HepG2 (cell line): ENCODE data around the gene SIGLEC1. TPM values are rescaled to one million over a fixed set of nuclear protein-coding genes. Genes with fewer than 3 reads are reported as not detected.

Experiments
- ATM ChIP-seq: fragments of 450-650 bp; IDR thresholded peaks from 2 replicates; pipeline ENCODE4 v1.7.1; 2017; ENCODE audit warnings: mild to moderate bottlenecking, borderline replicate concordance
- FOXK2 ChIP-seq: fragments of 450-650 bp; IDR thresholded peaks from 2 replicates; pipeline ENCODE4 v1.6.1; 2016
- FOXO4 ChIP-seq: sonication (generic); formaldehyde crosslinking; conservative IDR thresholded peaks from 2 replicates; pipeline ENCODE4 v1.8.1; 2023; ENCODE audit warnings: missing genetic modification reagents
- HNRNPUL1 ChIP-seq: fragments of 200-400 bp; formaldehyde crosslinking; IDR thresholded peaks from 2 replicates; pipeline ENCODE4 v1.6.1; 2017; ENCODE audit warnings: low read depth, mild to moderate bottlenecking, low read length, moderate library complexity
- HOXA7 ChIP-seq: sonication (generic); formaldehyde crosslinking; IDR thresholded peaks from 2 replicates; pipeline ENCODE4 v1.8.1; 2022; ENCODE audit warnings: mild to moderate bottlenecking, missing genetic modification reagents, moderate library complexity
- JARID2 ChIP-seq: sonication (generic); formaldehyde crosslinking; IDR thresholded peaks from 2 replicates; pipeline ENCODE4 v1.8.1; 2023; ENCODE audit warnings: missing genetic modification reagents, inconsistent platforms; ENCODE audit not compliant: insufficient replicate concordance
- MXI1 ChIP-seq: IDR thresholded peaks from 3 replicates; pipeline ENCODE4 v1.6.1; 2012; ENCODE audit warnings: low read depth, low read length, inconsistent platforms, borderline replicate concordance
- THAP11 ChIP-seq: IDR thresholded peaks from 2 replicates; pipeline ENCODE4 v1.6.1; 2016; ENCODE audit warnings: missing biosample characterization, missing genetic modification reagents
- ZBTB38 ChIP-seq: sonication (generic); formaldehyde crosslinking; IDR thresholded peaks from 2 replicates; pipeline ENCODE4 v1.5.1; 2020; ENCODE audit warnings: mild to moderate bottlenecking, missing genetic modification reagents
- ZFP90 ChIP-seq: sonication (generic); formaldehyde crosslinking; IDR thresholded peaks from 2 replicates; pipeline ENCODE4 v1.8.0; 2022; ENCODE audit warnings: missing genetic modification reagents, mild to moderate bottlenecking, inconsistent platforms, borderline replicate concordance
- ZNF350 ChIP-seq: sonication (generic); formaldehyde crosslinking; IDR thresholded peaks from 2 replicates; pipeline ENCODE4 v1.4.0; 2020; ENCODE audit warnings: mild to moderate bottlenecking, low read depth, missing genetic modification reagents, borderline replicate concordance
- ZNF572 ChIP-seq: sonication (generic); formaldehyde crosslinking; IDR thresholded peaks from 2 replicates; pipeline ENCODE4 v1.5.1; 2020; ENCODE audit warnings: mild to moderate bottlenecking, missing genetic modification reagents
- ZNF724P ChIP-seq: sonication (generic); formaldehyde crosslinking; IDR thresholded peaks from 2 replicates; pipeline ENCODE4 v1.8.0; 2022; ENCODE audit warnings: missing genetic modification reagents, borderline replicate concordance
- ZNF777 ChIP-seq: sonication (generic); formaldehyde crosslinking; IDR thresholded peaks from 2 replicates; pipeline ENCODE4 v1.4.0; 2020; ENCODE audit warnings: missing genetic modification reagents
- ZNF781 ChIP-seq: sonication (generic); formaldehyde crosslinking; IDR thresholded peaks from 2 replicates; pipeline ENCODE4 v1.5.1; 2020; ENCODE audit warnings: borderline replicate concordance, mild to moderate bottlenecking, missing genetic modification reagents; ENCODE audit errors: not compliant biosample characterization
- polyA plus RNA-seq, 8 experiments: library from polyadenylated mRNA; depleted of rRNA in 3 of 8; stranded (reverse) in 7 of 8; unstranded in 1 of 8; fragments of >200 nt; fragmentation: Illumina TruSeq in 4 of 8; extraction: Trizol in 4 of 8; gene quantifications; 2 replicates each; pipeline versions ENCODE4 v1.2.1 to v1.2.3, GENCODE V29; 2011 to 2016; ENCODE audit warnings: low read depth in 4 of 8, missing spikeins in 1 of 8, mixed read lengths in 1 of 8; ENCODE audit not compliant: insufficient read depth in 1 of 8
- total RNA-seq, 5 experiments: library from RNA; depleted of rRNA; stranded (reverse); fragments of >200 nt; fragmentation: Illumina TruSeq; extraction: Trizol; gene quantifications; 2 replicates each; pipeline ENCODE4 v1.2.3, GENCODE V29; 2016; ENCODE audit warnings: low read depth in 1 of 5
- TF ChIP-seq, protein P1 (sequence below): IDR thresholded peaks from 2 replicates; pipeline ENCODE4 v1.6.1; 2016; ENCODE audit warnings: missing compliant biosample characterization, missing genetic modification reagents, borderline replicate concordance
- TF ChIP-seq, protein P2 (sequence below): IDR thresholded peaks from 2 replicates; pipeline ENCODE4 v1.6.1; 2012; ENCODE audit warnings: low read depth, low read length, improper control_type of control experiment
- TF ChIP-seq, protein P3 (sequence below): sonication (generic); formaldehyde crosslinking; IDR thresholded peaks from 2 replicates; pipeline ENCODE4 v1.9.0; 2021; ENCODE audit warnings: mild to moderate bottlenecking, missing genetic modification reagents

SIGLEC1 gene
- total and polyA plus RNA-seq, 2 of the 13 experiments (the other 11 are each of a cell fraction or from before 2014, with no cell fraction given), result 0.01 TPM; not detected in 1

DNA sequence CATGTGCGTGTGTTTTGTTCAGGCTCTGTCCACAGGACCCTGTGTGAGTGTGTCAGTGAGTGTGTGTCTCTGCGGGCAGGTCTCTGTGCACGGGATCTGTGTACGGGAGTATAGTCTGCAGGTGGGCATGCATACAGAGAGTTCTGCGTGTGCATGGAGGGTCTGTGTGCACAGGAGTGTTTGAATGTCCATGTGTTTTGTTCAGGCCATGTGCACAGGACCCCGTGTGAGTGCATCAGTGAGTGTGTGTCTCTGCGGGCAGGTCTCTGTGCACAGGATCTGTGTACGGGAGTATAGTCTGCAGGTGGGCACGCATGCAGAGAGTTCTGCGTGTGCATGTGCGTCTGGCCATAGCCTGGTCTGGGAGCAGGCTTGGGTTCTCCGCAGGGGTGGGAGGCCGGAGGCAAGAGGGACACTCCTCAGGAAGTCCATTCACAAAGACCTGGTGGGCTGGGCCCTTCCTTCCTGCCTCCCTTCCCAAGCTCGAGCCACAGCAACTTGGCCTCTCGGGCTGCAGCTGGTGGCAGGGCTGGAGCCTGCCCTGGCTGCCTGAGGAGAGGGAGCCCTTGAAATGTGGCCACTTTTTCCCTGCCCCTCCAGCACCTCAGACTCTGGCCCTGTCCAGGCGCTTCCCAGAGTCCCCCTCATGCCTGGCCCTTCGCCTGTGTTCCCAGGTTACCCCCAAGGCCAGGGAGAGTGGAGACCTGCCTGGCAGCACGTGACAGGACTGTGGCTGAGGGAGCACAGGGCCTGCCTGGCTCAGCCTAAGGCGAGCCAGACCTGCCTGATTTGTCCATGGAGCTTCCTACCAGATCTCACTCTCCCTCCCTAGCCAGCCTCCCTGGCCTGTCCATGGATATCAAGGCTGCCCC is 26.9 kb upstream of the SIGLEC1 start (continued):
- no peak for TF ChIP-seq FOXK2
- 0 out of 2 replicates have a peak, but pooled peaks have one; percentile 6 for TF ChIP-seq ZNF777 (CRISPR knock-in tag)
- no peak for TF ChIP-seq HNRNPUL1
- no peak for TF ChIP-seq THAP11 (CRISPR knock-in tag)
- TF ChIP-seq ATM, result no peak
- TF ChIP-seq, protein P1, sequence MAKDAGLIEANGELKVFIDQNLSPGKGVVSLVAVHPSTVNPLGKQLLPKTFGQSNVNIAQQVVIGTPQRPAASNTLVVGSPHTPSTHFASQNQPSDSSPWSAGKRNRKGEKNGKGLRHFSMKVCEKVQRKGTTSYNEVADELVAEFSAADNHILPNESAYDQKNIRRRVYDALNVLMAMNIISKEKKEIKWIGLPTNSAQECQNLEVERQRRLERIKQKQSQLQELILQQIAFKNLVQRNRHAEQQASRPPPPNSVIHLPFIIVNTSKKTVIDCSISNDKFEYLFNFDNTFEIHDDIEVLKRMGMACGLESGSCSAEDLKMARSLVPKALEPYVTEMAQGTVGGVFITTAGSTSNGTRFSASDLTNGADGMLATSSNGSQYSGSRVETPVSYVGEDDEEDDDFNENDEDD (CRISPR knock-in tag), result peak; percentile 71; the same call in 1 of the 2 replicates
- TF ChIP-seq ZNF781 (CRISPR knock-in tag), result no peak
- TF ChIP-seq ZNF572, result no peak
- TF ChIP-seq HOXA7 (CRISPR knock-in tag), result no peak
- no peak for TF ChIP-seq ZNF350
- no peak for TF ChIP-seq MXI1
- TF ChIP-seq, protein P2, sequence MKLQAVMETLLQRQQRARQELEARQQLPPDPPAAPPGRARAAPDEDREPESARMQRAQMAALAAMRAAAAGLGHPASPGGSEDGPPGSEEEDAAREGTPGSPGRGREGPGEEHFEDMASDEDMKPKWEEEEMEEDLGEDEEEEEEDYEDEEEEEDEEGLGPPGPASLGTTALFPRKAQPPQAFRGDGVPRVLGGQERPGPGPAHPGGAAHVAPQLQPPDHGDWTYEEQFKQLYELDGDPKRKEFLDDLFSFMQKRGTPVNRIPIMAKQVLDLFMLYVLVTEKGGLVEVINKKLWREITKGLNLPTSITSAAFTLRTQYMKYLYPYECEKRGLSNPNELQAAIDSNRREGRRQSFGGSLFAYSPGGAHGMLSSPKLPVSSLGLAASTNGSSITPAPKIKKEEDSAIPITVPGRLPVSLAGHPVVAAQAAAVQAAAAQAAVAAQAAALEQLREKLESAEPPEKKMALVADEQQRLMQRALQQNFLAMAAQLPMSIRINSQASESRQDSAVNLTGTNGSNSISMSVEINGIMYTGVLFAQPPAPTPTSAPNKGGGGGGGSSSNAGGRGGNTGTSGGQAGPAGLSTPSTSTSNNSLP, result no peak
- peak; percentile 92; the same call in 1 of the 2 replicates for TF ChIP-seq ZFP90 (CRISPR knock-in tag)
- TF ChIP-seq, protein P3, sequence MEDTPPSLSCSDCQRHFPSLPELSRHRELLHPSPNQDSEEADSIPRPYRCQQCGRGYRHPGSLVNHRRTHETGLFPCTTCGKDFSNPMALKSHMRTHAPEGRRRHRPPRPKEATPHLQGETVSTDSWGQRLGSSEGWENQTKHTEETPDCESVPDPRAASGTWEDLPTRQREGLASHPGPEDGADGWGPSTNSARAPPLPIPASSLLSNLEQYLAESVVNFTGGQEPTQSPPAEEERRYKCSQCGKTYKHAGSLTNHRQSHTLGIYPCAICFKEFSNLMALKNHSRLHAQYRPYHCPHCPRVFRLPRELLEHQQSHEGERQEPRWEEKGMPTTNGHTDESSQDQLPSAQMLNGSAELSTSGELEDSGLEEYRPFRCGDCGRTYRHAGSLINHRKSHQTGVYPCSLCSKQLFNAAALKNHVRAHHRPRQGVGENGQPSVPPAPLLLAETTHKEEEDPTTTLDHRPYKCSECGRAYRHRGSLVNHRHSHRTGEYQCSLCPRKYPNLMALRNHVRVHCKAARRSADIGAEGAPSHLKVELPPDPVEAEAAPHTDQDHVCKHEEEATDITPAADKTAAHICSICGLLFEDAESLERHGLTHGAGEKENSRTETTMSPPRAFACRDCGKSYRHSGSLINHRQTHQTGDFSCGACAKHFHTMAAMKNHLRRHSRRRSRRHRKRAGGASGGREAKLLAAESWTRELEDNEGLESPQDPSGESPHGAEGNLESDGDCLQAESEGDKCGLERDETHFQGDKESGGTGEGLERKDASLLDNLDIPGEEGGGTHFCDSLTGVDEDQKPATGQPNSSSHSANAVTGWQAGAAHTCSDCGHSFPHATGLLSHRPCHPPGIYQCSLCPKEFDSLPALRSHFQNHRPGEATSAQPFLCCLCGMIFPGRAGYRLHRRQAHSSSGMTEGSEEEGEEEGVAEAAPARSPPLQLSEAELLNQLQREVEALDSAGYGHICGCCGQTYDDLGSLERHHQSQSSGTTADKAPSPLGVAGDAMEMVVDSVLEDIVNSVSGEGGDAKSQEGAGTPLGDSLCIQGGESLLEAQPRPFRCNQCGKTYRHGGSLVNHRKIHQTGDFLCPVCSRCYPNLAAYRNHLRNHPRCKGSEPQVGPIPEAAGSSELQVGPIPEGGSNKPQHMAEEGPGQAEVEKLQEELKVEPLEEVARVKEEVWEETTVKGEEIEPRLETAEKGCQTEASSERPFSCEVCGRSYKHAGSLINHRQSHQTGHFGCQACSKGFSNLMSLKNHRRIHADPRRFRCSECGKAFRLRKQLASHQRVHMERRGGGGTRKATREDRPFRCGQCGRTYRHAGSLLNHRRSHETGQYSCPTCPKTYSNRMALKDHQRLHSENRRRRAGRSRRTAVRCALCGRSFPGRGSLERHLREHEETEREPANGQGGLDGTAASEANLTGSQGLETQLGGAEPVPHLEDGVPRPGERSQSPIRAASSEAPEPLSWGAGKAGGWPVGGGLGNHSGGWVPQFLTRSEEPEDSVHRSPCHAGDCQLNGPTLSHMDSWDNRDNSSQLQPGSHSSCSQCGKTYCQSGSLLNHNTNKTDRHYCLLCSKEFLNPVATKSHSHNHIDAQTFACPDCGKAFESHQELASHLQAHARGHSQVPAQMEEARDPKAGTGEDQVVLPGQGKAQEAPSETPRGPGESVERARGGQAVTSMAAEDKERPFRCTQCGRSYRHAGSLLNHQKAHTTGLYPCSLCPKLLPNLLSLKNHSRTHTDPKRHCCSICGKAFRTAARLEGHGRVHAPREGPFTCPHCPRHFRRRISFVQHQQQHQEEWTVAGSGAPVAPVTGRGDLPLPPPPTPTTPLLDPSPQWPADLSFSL (CRISPR knock-in tag), result peak; percentile 5; the same call in 1 of the 2 replicates
- 0 out of 2 replicates have a peak, but pooled peaks have one; percentile 12 for TF ChIP-seq ZBTB38 (CRISPR knock-in tag)
- no peak for TF ChIP-seq JARID2 (CRISPR knock-in tag)
- 0 out of 2 replicates have a peak, but pooled peaks have one; percentile 82 for TF ChIP-seq FOXO4 (CRISPR knock-in tag)
- TF ChIP-seq ZNF724P (CRISPR knock-in tag), result 0 out of 2 replicates have a peak, but pooled peaks have one; percentile 91
